AG04450 (cell line): ENCODE measurements around the gene CALML5. TPM values are rescaled to one million over a fixed set of nuclear protein-coding genes. Genes with fewer than 3 reads are reported as not detected.

Experiments used
- CTCF ChIA-PET: fragments of 300-600, 350-600 bp; formaldehyde crosslinking; extraction: SDS; loops from one replicate; lab custom pipeline; 2022; ENCODE audit warnings: antibody characterized with exemption, inconsistent platforms; lab: Charles Lee
- POLR2A ChIA-PET: fragments of 350-600 bp; formaldehyde crosslinking; extraction: SDS; loops from one replicate; lab custom pipeline; 2021; ENCODE audit warnings: antibody characterized with exemption, inconsistent platforms; lab: Yijun Ruan, JAX
- DNase-seq: peaks from one replicate; pipeline ENCODE4 v3.0.0-alpha.2; 2011; ENCODE audit warnings: low read depth, low spot score
- H3K27ac ChIP-seq: one replicate; pipeline ENCODE4 v1.5.1; 2012; ENCODE audit warnings: low read depth, low read length, control low read depth
- H3K27me3 ChIP-seq: one replicate; pipeline ENCODE4 v1.6.0; 2012; ENCODE audit warnings: low read length; ENCODE audit not compliant: control insufficient read depth, insufficient read depth
- H3K4me3 ChIP-seq: 2 replicates; pipeline ENCODE4 v1.5.1; 2011; ENCODE audit warnings: mild to moderate bottlenecking, low read depth, low read length, control low read depth
- H3K9me3 ChIP-seq: 2 replicates; pipeline ENCODE4 v1.5.1; 2012; ENCODE audit warnings: low read length; ENCODE audit not compliant: control insufficient read depth, insufficient read depth
- polyA plus RNA-seq: library from polyadenylated mRNA; depleted of rRNA; stranded (reverse); fragments of >200 nt; gene quantifications from 2 replicates; pipeline ENCODE4 v1.2.3, GENCODE V29; 2011
- TF ChIP-seq, protein P1 (sequence below): IDR thresholded peaks from 2 replicates; pipeline ENCODE4 v1.5.1; 2011; ENCODE audit warnings: low read depth, low read length, control low read depth, inconsistent platforms

CALML5 gene
- polyA plus RNA-seq, 1 experiment: not detected

- ChIA-PET CTCF (no interaction called here), POLR2A (no interaction called here)
- Histone ChIP-seq H3K4me3 (no peak overlapping the region), H3K27ac (no peak overlapping the region), H3K9me3 (peaks cover 13% of the 10 kb centered on the region; the same call in 1 of the 2 replicates), H3K27me3 (peaks cover 14% of the 10 kb centered on the region)
- TF ChIP-seq, protein P1, sequence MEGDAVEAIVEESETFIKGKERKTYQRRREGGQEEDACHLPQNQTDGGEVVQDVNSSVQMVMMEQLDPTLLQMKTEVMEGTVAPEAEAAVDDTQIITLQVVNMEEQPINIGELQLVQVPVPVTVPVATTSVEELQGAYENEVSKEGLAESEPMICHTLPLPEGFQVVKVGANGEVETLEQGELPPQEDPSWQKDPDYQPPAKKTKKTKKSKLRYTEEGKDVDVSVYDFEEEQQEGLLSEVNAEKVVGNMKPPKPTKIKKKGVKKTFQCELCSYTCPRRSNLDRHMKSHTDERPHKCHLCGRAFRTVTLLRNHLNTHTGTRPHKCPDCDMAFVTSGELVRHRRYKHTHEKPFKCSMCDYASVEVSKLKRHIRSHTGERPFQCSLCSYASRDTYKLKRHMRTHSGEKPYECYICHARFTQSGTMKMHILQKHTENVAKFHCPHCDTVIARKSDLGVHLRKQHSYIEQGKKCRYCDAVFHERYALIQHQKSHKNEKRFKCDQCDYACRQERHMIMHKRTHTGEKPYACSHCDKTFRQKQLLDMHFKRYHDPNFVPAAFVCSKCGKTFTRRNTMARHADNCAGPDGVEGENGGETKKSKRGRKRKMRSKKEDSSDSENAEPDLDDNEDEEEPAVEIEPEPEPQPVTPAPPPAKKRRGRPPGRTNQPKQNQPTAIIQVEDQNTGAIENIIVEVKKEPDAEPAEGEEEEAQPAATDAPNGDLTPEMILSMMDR: no peak
- DNase-seq: no peak
Observed at GRCh38 chr10:5509236-5509635, 9.9 kb upstream of the CALML5 start.

- POLR2A ChIA-PET: no interaction called here
- TF ChIP-seq, protein P1: no peak
- no peak overlapping the region for H3K27ac ChIP-seq
Observed at GRCh38 chr10:5508786-5509185, 9.4 kb upstream of the CALML5 start.

GRCh38 chr10:5508161-5508604 lies 8.8 kb upstream of the CALML5 start:
- DNase-seq: no peak
- Histone ChIP-seq H3K27ac (no peak overlapping the region), H3K9me3 (peaks cover 13% of the 10 kb centered on the region; the same call in 1 of the 2 replicates), H3K27me3 (peaks cover 20% of the 10 kb centered on the region), H3K4me3 (no peak overlapping the region)
- TF ChIP-seq, protein P1: no peak
- ChIA-PET CTCF (no interaction called here), POLR2A (no interaction called here)

More at GRCh38 chr10:5508786-5509185, 9.4 kb upstream of the CALML5 start:
- peaks cover 13% of the 10 kb centered on the region; the same call in 1 of the 2 replicates for H3K9me3 ChIP-seq
- no peak overlapping the region for H3K4me3 ChIP-seq
- H3K27me3 ChIP-seq: peaks cover 17% of the 10 kb centered on the region
- CTCF ChIA-PET: no interaction called here
- no peak for DNase-seq

- ChIA-PET POLR2A (no interaction called here), CTCF (no interaction called here)
- TF ChIP-seq, protein P1: no peak
- no peak for DNase-seq
- Histone ChIP-seq H3K27ac (no peak overlapping the region), H3K4me3 (no peak overlapping the region), H3K9me3 (peaks cover 13% of the 10 kb centered on the region; the same call in 1 of the 2 replicates), H3K27me3 (peaks cover 23% of the 10 kb centered on the region)
Observed at GRCh38 chr10:5507649-5508131, 8.3 kb upstream of the CALML5 start.

- H3K27ac ChIP-seq: no peak overlapping the region
- peaks cover 30% of the 10 kb centered on the region for H3K27me3 ChIP-seq
- POLR2A ChIA-PET: no interaction called here
- CTCF ChIA-PET: no interaction called here
- H3K4me3 ChIP-seq: no peak overlapping the region
- DNase-seq: no peak
- TF ChIP-seq, protein P1: no peak
- H3K9me3 ChIP-seq: peaks cover 9% of the 10 kb centered on the region; the same call in 1 of the 2 replicates
Observed at GRCh38 chr10:5506751-5507648, 7.6 kb upstream of the CALML5 start.
